ENCODE data around the gene SLC41A1.

Gene SLC41A1

GRCh38 chr1:205760606-205761005 lies 52.4 kb downstream of the SLC41A1 start:
- DNase-seq (ENCODE audit: low read depth in 2 of 2, low spot score in 1 of 2) = no peak

GRCh38 chr1:205756552-205756951 lies 56.4 kb downstream of the SLC41A1 start:
- DNase-seq (ENCODE audit: low read depth in 2 of 2, low spot score in 1 of 2) = no peak

- DNase-seq (ENCODE audit: low read depth in 2 of 2, low spot score in 1 of 2) = no peak
Measured at GRCh38 chr1:205754857-205755256, 58.1 kb downstream of the SLC41A1 start.

- no peak for DNase-seq (ENCODE audit: low read depth in 2 of 2, low spot score in 1 of 2)
Measured at GRCh38 chr1:205751036-205751651, 61.9 kb downstream of the SLC41A1 start.

GRCh38 chr1:205750138-205751035 lies 62.6 kb downstream of the SLC41A1 start, which contains the start of gene NUCKS1:
Gene NUCKS1 (minus strand): TSS chr1:205750182. CDS start chr1:205749973, 209 bp downstream.
- peak; percentile 90 to 94 for DNase-seq (ENCODE audit: low read depth in 2 of 2, low spot score in 1 of 2)

GRCh38 chr1:205749234-205750137 lies 63.5 kb downstream of the SLC41A1 start:
- peak; percentile 87 to 89 for DNase-seq (ENCODE audit: low read depth in 2 of 2, low spot score in 1 of 2)

GRCh38 chr1:205748403-205749233 lies 64.4 kb downstream of the SLC41A1 start:
- no peak for DNase-seq (ENCODE audit: low read depth in 2 of 2, low spot score in 1 of 2)

- no peak for DNase-seq (ENCODE audit: low read depth in 2 of 2, low spot score in 1 of 2)
Measured at GRCh38 chr1:205746757-205747412, 66.1 kb downstream of the SLC41A1 start.

GRCh38 chr1:205744403-205744802 lies 68.6 kb downstream of the SLC41A1 start:
- no peak for DNase-seq (ENCODE audit: low read depth in 2 of 2, low spot score in 1 of 2)

- no peak for DNase-seq (ENCODE audit: low read depth in 2 of 2, low spot score in 1 of 2)
Measured at GRCh38 chr1:205743977-205744376, 69.0 kb downstream of the SLC41A1 start.

- DNase-seq (ENCODE audit: low read depth in 2 of 2, low spot score in 1 of 2) = no peak
Measured at GRCh38 chr1:205741681-205742080, 71.3 kb downstream of the SLC41A1 start.

- DNase-seq (ENCODE audit: low read depth in 2 of 2, low spot score in 1 of 2) = no peak
Measured at GRCh38 chr1:205739348-205740160, 73.4 kb downstream of the SLC41A1 start.

Measured in stimulated activated CD8-positive, alpha-beta memory T cell treated with anti-CD3 and anti-CD28 coated beads, Interleukin-4, amount 100 ng/mL, for 1 hour (primary cell).